Left lung (tissue), 10 donors: ENCODE results near the gene RIPPLY3. TPM values are rescaled to one million over a fixed set of nuclear protein-coding genes. Genes with fewer than 3 reads are reported as not detected.

ENCODE experiments used
- ATAC-seq: fragments of 200-7000 bp; cut with Tn5 transposase; one replicate; pipeline ENCODE4 v1.9.1; 2020; ENCODE audit warnings: moderate library complexity
- DNase-seq, 4 donors: peaks; one replicate each; pipeline ENCODE4 v3.0.0-alpha.2; 2013 to 2020
- H3K27ac ChIP-seq, 2 donors: fragments of 200-600 bp; sonication (generic) in 1 of 2; one replicate each; pipeline versions ENCODE4 v1.5.0 to v1.8.0; 2020 to 2021
- H3K27me3 ChIP-seq, 2 donors: fragments of 200-600 bp; sonication (generic) in 1 of 2; one replicate each; pipeline versions ENCODE4 v1.5.0 to v1.8.0; 2020 to 2021
- H3K36me3 ChIP-seq, 2 donors: fragments of 200-600 bp; sonication (generic) in 1 of 2; one replicate each; pipeline versions ENCODE4 v1.5.0 to v1.8.0; 2020 to 2021
- H3K4me1 ChIP-seq, 2 donors: fragments of 200-600 bp; one replicate each; pipeline ENCODE4 v1.8.0; 2021
- H3K4me3 ChIP-seq, 2 donors: fragments of 200-600 bp; sonication (generic) in 1 of 2; one replicate each; pipeline versions ENCODE4 v1.5.0 to v1.8.0; 2020 to 2021; ENCODE audit warnings: mild to moderate bottlenecking in 1 of 2
- H3K9me3 ChIP-seq, 2 donors: fragments of 200-600 bp; sonication (generic) in 1 of 2; one replicate each; pipeline versions ENCODE4 v1.5.0 to v1.8.0; 2020 to 2021
- CTCF ChIP-seq, 2 donors: fragments of 200-600 bp; sonication (generic) in 1 of 2; IDR thresholded peaks; one replicate each; pipeline versions ENCODE4 v1.5.0 to v1.8.0; 2021; ENCODE audit warnings: antibody characterized with exemption in 2 of 2
- intact Hi-C, 2 donors: fragments of 100-400 bp; cut with DNase I; formaldehyde crosslinking; loops; one replicate each; pipeline versions ENCODE4 v1.11.2 to v1.14.2; 2022
- polyA plus RNA-seq, 6 donors: library from polyadenylated mRNA; unstranded; fragments of 120-200 nt; gene quantifications; one replicate each; pipeline ENCODE4 v1.2.1, GENCODE V29; 2013; ENCODE audit not compliant: insufficient read length in 6 of 6
- total RNA-seq, 2 donors: library from RNA; stranded (reverse); fragmentation: NEBNext Ultra II Directional; extraction: Animal tissue kit (Norgen Biotek cat#: 25700); gene quantifications; one replicate each; pipeline ENCODE4 v1.2.1, GENCODE V29; 2021
- donor health status: DM: no; HTN: yes; CAD: no.
- donor health status: DM: no; HTN: no; CAD: no.

RIPPLY3 gene
- total and polyA plus RNA-seq, 8 donors = 0.13 to 2.3 (median 1.9) TPM

- H3K27ac ChIP-seq = no peak overlapping the region
- H3K9me3 ChIP-seq = no peaks in the 10 kb centered on the region
- TF ChIP-seq CTCF (IDR thresholded peaks at IDR 0.05) = no peak
- no peak for DNase-seq
- intact Hi-C loops = no loop called here
- no peak for ATAC-seq
- H3K36me3 ChIP-seq = peaks cover 0 to 16% of the 10 kb centered on the region in 2 donors
- H3K27me3 ChIP-seq = peaks cover 0 to 13% of the 10 kb centered on the region in 2 donors
- H3K4me3 ChIP-seq = no peak overlapping the region
- peaks cover 0 to 17% of the 10 kb centered on the region in 2 donors for H3K4me1 ChIP-seq
Measured at GRCh38 chr21:36964398-36964797, 42.1 kb upstream of the RIPPLY3 start.

- peak overlapping the region in 1 of 2 donors; percentile 67 for H3K4me3 ChIP-seq
Measured at GRCh38 chr21:36964827-36965719, 41.4 kb upstream of the RIPPLY3 start.

GRCh38 chr21:36965720-36966065 is 40.8 kb upstream of the RIPPLY3 start:
- Histone ChIP-seq H3K36me3 (peaks cover 0 to 9% of the 10 kb centered on the region in 2 donors), H3K27me3 (peaks cover 0 to 13% of the 10 kb centered on the region in 2 donors), H3K9me3 (no peaks in the 10 kb centered on the region), H3K4me1 (peaks cover 0 to 17% of the 10 kb centered on the region in 2 donors), H3K4me3 (peak overlapping the region; percentile 54 to 67), H3K27ac (peak overlapping the region; percentile 75 to 87)
- no peak for TF ChIP-seq CTCF (IDR thresholded peaks at IDR 0.05)
- DNase-seq (no peak), ATAC-seq (no peak)
- intact Hi-C loops = no loop called here

More at GRCh38 chr21:36964827-36965719, 41.4 kb upstream of the RIPPLY3 start:
- intact Hi-C loops = no loop called here
- H3K27me3 ChIP-seq = peaks cover 0 to 13% of the 10 kb centered on the region in 2 donors
- ATAC-seq (no peak), DNase-seq (no peak)
- peaks cover 0 to 15% of the 10 kb centered on the region in 2 donors for H3K36me3 ChIP-seq
- peaks cover 0 to 17% of the 10 kb centered on the region in 2 donors for H3K4me1 ChIP-seq
- no peaks in the 10 kb centered on the region for H3K9me3 ChIP-seq
- no peak overlapping the region for H3K27ac ChIP-seq
- no peak for TF ChIP-seq CTCF (IDR thresholded peaks at IDR 0.05)

GRCh38 chr21:36966066-36966820 is 40.3 kb upstream of the RIPPLY3 start, which contains the start of gene HLCS:
TSS of gene HLCS (minus strand) at chr21:36966669. CDS start at chr21:36966638, 31 bp downstream.
- H3K4me1 ChIP-seq = peaks cover 0 to 17% of the 10 kb centered on the region in 2 donors
- TF ChIP-seq CTCF (IDR thresholded peaks at IDR 0.05) = no peak
- no peaks in the 10 kb centered on the region for H3K9me3 ChIP-seq
- intact Hi-C loops = no loop called here
- H3K27ac ChIP-seq = peak within 1 kb of the TSS; percentile 75 to 87
- H3K4me3 ChIP-seq = peak within 1 kb of the TSS; percentile 54 to 67
- DNase-seq = peak in 3 of 4 donors; percentile 62 to 89 (median 74)
- peaks cover 0 to 4% of the 10 kb centered on the region in 2 donors for H3K36me3 ChIP-seq
- ATAC-seq = peak; percentile 91
- peaks cover 0 to 13% of the 10 kb centered on the region in 2 donors for H3K27me3 ChIP-seq
